GM18511 (cell line): ENCODE data around the gene CERS6.
"Not testable (repeated sequence)": the region's sequence is repeated elsewhere in the genome, so short reads cannot be mapped to it uniquely, and the experiment has no call there.

Experiments used
- ATAC-seq: cut with Tn5 transposase; IDR thresholded peaks from one replicate; pipeline ENCODE4 v1.9.1; 2021; ENCODE audit warnings: mild to moderate bottlenecking, moderate library complexity; ENCODE audit not compliant: unreplicated experiment

The CERS6 gene

GRCh38 chr2:168662651-168663208 lies 206.7 kb downstream of the CERS6 start:
- ATAC-seq: no peak

- ATAC-seq: no peak
These were observed 207.9 kb downstream of the CERS6 start for GRCh38 chr2:168663993-168664392.

- not testable (repeated sequence) for ATAC-seq
These were observed 208.6 kb downstream of the CERS6 start for GRCh38 chr2:168664715-168665114.

GRCh38 chr2:168666339-168666738 lies 210.3 kb downstream of the CERS6 start:
- no peak for ATAC-seq

- ATAC-seq: no peak
These were observed 211.1 kb downstream of the CERS6 start for GRCh38 chr2:168667156-168667555.

GRCh38 chr2:168669151-168669550 lies 213.1 kb downstream of the CERS6 start:
- no peak for ATAC-seq

- no peak for ATAC-seq
These were observed 214.4 kb downstream of the CERS6 start for GRCh38 chr2:168670478-168670877.

GRCh38 chr2:168671932-168672331 lies 215.9 kb downstream of the CERS6 start:
- no peak for ATAC-seq

- no peak for ATAC-seq
These were observed 217.5 kb downstream of the CERS6 start for GRCh38 chr2:168673265-168674189.

GRCh38 chr2:168678153-168678853 lies 222.2 kb downstream of the CERS6 start:
- ATAC-seq: no peak

- no peak for ATAC-seq
These were observed 223.0 kb downstream of the CERS6 start for GRCh38 chr2:168679081-168679480.

- no peak for ATAC-seq
These were observed 223.8 kb downstream of the CERS6 start for GRCh38 chr2:168679741-168680310.

GRCh38 chr2:168683996-168684395 lies 227.9 kb downstream of the CERS6 start:
- ATAC-seq: no peak

- ATAC-seq: no peak
These were observed 229.0 kb downstream of the CERS6 start for GRCh38 chr2:168684921-168685599.

- no peak for ATAC-seq
These were observed 229.8 kb downstream of the CERS6 start for GRCh38 chr2:168685600-168686451.

GRCh38 chr2:168686452-168687191 lies 230.6 kb downstream of the CERS6 start:
- no peak for ATAC-seq

GRCh38 chr2:168687314-168687713 lies 231.2 kb downstream of the CERS6 start:
- no peak for ATAC-seq

- no peak for ATAC-seq
These were observed 234.4 kb downstream of the CERS6 start for GRCh38 chr2:168690381-168690885.

- no peak for ATAC-seq
These were observed 235.1 kb downstream of the CERS6 start for GRCh38 chr2:168691221-168691620.
